Adipocyte (in vitro differentiated cells): Measurements from ENCODE around the gene GLT8D1.

Experiments used
- DNase-seq: peaks from one replicate; pipeline ENCODE4 v3.0.0-alpha.2; 2015; ENCODE audit warnings: low read depth
- H3K27me3 ChIP-seq: replicated peaks from 2 replicates; pipeline ENCODE4 v1.7.0; 2013; ENCODE audit warnings: mild to moderate bottlenecking, low read length, moderate library complexity; ENCODE audit not compliant: control insufficient read depth, insufficient read depth
- H3K36me3 ChIP-seq: 2 replicates; pipeline ENCODE4 v1.7.0; 2013; ENCODE audit warnings: low read length, mild to moderate bottlenecking, moderate library complexity; ENCODE audit not compliant: control insufficient read depth, insufficient read depth, severe bottlenecking
- H3K4me1 ChIP-seq: 2 replicates; pipeline ENCODE4 v1.7.0; 2013; ENCODE audit warnings: mild to moderate bottlenecking, low read length, moderate library complexity; ENCODE audit not compliant: control insufficient read depth, insufficient read depth
- H3K4me3 ChIP-seq: 2 replicates; pipeline ENCODE4 v1.7.0; 2013; ENCODE audit warnings: mild to moderate bottlenecking, low read length, moderate library complexity
- H3K9ac ChIP-seq: 2 replicates; pipeline ENCODE4 v1.7.0; 2013; ENCODE audit warnings: mild to moderate bottlenecking, low read length, moderate library complexity
- H3K9me3 ChIP-seq: 2 replicates; pipeline ENCODE4 v1.7.0; 2013; ENCODE audit warnings: mild to moderate bottlenecking, low read length, moderate library complexity; ENCODE audit not compliant: control insufficient read depth

GLT8D1 gene

GRCh38 chr3:52690560-52690959 lies 15.0 kb downstream of the GLT8D1 start:
- Histone ChIP-seq H3K4me3 (no peak overlapping the region), H3K9ac (no peak overlapping the region), H3K9me3 (no peaks in the 10 kb centered on the region), H3K27me3 (no peaks in the 10 kb centered on the region), H3K4me1 (peaks cover 24% of the 10 kb centered on the region), H3K36me3 (peaks cover 85% of the 10 kb centered on the region)
- DNase-seq: no peak

GRCh38 chr3:52689151-52689550 lies 16.4 kb downstream of the GLT8D1 start:
- peaks cover 33% of the 10 kb centered on the region for H3K4me1 ChIP-seq
- no peak overlapping the region for H3K4me3 ChIP-seq
- H3K9me3 ChIP-seq: no peaks in the 10 kb centered on the region
- peak overlapping the region; percentile 99 for H3K9ac ChIP-seq
- H3K27me3 ChIP-seq: no peaks in the 10 kb centered on the region
- DNase-seq: no peak
- H3K36me3 ChIP-seq: peaks cover 71% of the 10 kb centered on the region

GRCh38 chr3:52688266-52688665 lies 17.3 kb downstream of the GLT8D1 start:
- H3K36me3 ChIP-seq: peaks cover 63% of the 10 kb centered on the region
- H3K27me3 ChIP-seq: no peaks in the 10 kb centered on the region
- H3K4me1 ChIP-seq: peaks cover 41% of the 10 kb centered on the region
- no peak overlapping the region for H3K4me3 ChIP-seq
- peak overlapping the region; percentile 99 for H3K9ac ChIP-seq
- no peak for DNase-seq
- H3K9me3 ChIP-seq: no peaks in the 10 kb centered on the region

- peaks cover 41% of the 10 kb centered on the region for H3K36me3 ChIP-seq
- DNase-seq: peak; percentile 97
- H3K9me3 ChIP-seq: no peaks in the 10 kb centered on the region
- peak within 1 kb of the TSS; percentile 94 for H3K4me3 ChIP-seq
- H3K4me1 ChIP-seq: peaks cover 64% of the 10 kb centered on the region
- H3K27me3 ChIP-seq: no peaks in the 10 kb centered on the region
- H3K9ac ChIP-seq: peak within 1 kb of the TSS; percentile 99
These were observed 19.6 kb downstream of the GLT8D1 start, which contains the start of the genes GNL3 and PBRM1 for GRCh38 chr3:52685709-52686691. TSS of gene GNL3 (plus strand) at chr3:52686032. CDS start at chr3:52686093, 61 bp downstream. TSS of gene PBRM1 (minus strand) at chr3:52685913.

GRCh38 chr3:52685285-52685708 lies 20.3 kb downstream of the GLT8D1 start:
- H3K4me3 ChIP-seq: peak overlapping the region; percentile 94
- peaks cover 34% of the 10 kb centered on the region for H3K36me3 ChIP-seq
- peaks cover 71% of the 10 kb centered on the region for H3K4me1 ChIP-seq
- no peaks in the 10 kb centered on the region for H3K9me3 ChIP-seq
- DNase-seq: peak; percentile 91
- H3K9ac ChIP-seq: peak overlapping the region; percentile 99
- H3K27me3 ChIP-seq: no peaks in the 10 kb centered on the region

DNA sequence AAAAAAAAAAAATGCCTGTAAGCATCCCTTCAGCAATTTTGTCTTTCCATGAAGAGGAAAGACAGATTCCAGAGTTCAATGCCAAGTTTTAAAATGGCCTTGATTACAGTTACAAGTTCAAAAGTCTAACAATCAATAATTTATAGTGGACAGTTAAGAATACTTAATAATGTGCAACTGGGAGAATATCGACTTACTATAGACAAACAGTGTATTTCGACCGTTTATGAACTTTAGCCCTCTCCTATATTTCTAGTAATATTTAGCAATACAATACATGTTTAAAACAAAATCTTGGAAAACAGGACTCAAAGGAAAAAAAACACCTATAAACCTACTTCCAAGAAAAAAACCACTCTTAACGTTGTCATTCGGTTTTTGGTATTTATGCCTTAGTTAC lies 21.4 kb downstream of the GLT8D1 start:
- DNase-seq: no peak
- Histone ChIP-seq H3K27me3 (no peaks in the 10 kb centered on the region), H3K9me3 (no peaks in the 10 kb centered on the region), H3K4me1 (peaks cover 82% of the 10 kb centered on the region), H3K9ac (peak overlapping the region; percentile 99), H3K4me3 (peak overlapping the region; percentile 94), H3K36me3 (peaks cover 26% of the 10 kb centered on the region)

DNA sequence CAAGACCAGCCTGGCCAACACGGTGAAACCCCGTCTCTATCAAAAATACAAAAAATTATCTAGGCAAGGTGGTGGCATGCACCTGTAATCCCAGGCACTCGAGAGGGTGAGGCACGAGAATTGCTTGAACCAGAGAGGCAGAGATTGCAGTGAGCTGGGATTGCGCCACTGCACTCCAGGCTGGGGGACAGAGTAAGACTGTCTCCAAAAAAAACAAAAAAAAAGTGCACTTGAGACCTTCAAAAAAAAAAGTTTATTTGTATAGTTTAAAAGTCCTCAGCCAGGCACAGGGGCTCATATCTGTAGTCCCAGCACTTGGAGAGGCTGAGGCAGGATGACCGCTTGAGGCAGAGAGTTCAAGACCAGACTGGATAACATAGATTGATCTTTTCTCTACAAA lies 22.0 kb downstream of the GLT8D1 start:
- peak; percentile 59 for DNase-seq
- H3K4me1 ChIP-seq: peaks cover 85% of the 10 kb centered on the region
- peaks cover 22% of the 10 kb centered on the region for H3K36me3 ChIP-seq
- H3K9ac ChIP-seq: peak overlapping the region; percentile 99
- no peaks in the 10 kb centered on the region for H3K27me3 ChIP-seq
- peak overlapping the region; percentile 94 for H3K4me3 ChIP-seq
- H3K9me3 ChIP-seq: no peaks in the 10 kb centered on the region

- H3K27me3 ChIP-seq: no peaks in the 10 kb centered on the region
- peaks cover 21% of the 10 kb centered on the region for H3K36me3 ChIP-seq
- peak; percentile 81 for DNase-seq
- peak overlapping the region; percentile 71 for H3K4me3 ChIP-seq
- H3K9ac ChIP-seq: peak overlapping the region; percentile 89
- no peaks in the 10 kb centered on the region for H3K9me3 ChIP-seq
- H3K4me1 ChIP-seq: peaks cover 76% of the 10 kb centered on the region
These were observed 23.6 kb downstream of the GLT8D1 start for GRCh38 chr3:52682016-52682415.

DNA sequence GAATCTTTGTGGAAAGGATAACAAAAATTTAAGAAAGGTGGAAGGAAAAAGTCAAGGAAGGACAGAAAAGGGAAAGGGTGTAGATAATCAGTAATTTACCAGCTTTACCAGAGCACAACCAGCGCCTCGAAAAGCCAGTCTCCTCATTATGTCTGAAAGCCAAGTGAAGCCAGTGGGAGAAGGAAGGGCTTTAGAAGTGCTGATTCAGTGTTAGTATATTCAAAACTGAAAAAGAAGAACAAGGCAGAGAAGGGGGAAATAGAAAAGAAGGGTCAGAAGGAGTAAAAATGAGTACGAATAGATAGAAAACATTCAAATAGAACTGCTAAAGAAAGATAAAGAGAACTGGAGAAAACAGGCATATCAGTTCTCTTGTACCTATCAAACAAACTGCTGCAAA lies 24.0 kb downstream of the GLT8D1 start:
- Histone ChIP-seq H3K36me3 (peaks cover 24% of the 10 kb centered on the region), H3K4me1 (peaks cover 72% of the 10 kb centered on the region), H3K9me3 (no peaks in the 10 kb centered on the region), H3K9ac (peak overlapping the region; percentile 89), H3K4me3 (peak overlapping the region; percentile 71), H3K27me3 (no peaks in the 10 kb centered on the region)
- DNase-seq: no peak

DNA sequence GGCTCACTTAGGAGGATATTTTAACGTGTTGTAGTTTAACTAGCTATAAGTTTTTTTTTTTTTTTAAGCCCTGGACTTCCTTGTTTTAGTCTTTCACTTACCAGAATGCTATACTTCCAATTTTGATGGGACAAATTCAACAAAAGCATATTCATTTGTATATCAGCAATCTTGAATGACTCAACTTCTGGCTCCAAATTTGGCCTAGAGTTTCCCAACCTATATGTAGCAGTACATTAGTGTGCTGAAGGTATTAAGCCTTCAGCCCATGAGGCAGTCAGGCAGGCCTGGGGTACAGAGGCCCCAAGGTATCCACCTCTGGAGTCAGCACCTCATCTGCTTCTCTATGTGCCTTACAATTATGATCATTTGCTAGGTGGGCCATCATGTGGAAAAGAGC lies 25.8 kb downstream of the GLT8D1 start:
- Histone ChIP-seq H3K9me3 (no peaks in the 10 kb centered on the region), H3K9ac (peak overlapping the region; percentile 68), H3K36me3 (peaks cover 40% of the 10 kb centered on the region), H3K27me3 (no peaks in the 10 kb centered on the region), H3K4me1 (peaks cover 69% of the 10 kb centered on the region), H3K4me3 (peak overlapping the region; percentile 58)
- DNase-seq: no peak

DNA sequence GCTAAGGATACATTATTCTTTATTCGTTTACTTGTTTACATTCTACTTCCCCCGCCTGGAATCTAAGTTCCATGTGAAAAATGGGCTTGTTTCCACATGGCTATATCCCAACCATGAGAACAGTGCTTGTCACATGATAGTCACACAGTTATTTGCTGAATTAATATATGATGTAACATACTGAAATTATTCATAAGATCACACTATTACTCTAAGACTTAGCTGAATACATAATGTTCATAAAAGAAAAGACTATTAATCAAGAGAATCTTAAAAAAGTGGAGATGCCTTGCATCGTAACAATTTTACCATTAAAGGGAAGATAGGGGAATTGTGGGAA lies 26.4 kb downstream of the GLT8D1 start:
- no peaks in the 10 kb centered on the region for H3K9me3 ChIP-seq
- peak overlapping the region; percentile 68 for H3K9ac ChIP-seq
- peak overlapping the region; percentile 58 for H3K4me3 ChIP-seq
- peaks cover 62% of the 10 kb centered on the region for H3K4me1 ChIP-seq
- no peaks in the 10 kb centered on the region for H3K27me3 ChIP-seq
- DNase-seq: no peak
- H3K36me3 ChIP-seq: peaks cover 42% of the 10 kb centered on the region
